SK-N-SH (cell line): Measurements from ENCODE around the gene TFF1. TPM values are rescaled to one million over a fixed set of nuclear protein-coding genes. Genes with fewer than 3 reads are reported as not detected.

Experiments
- CTCF ChIA-PET: fragments of 300-600, 350-600 bp; formaldehyde crosslinking; extraction: SDS; loops from one replicate; lab custom pipeline; 2021; lab: Yijun Ruan, JAX
- POLR2A ChIA-PET: fragments of 350-600 bp; sonication (Branson Sonifier 250); formaldehyde crosslinking; extraction: SDS; loops from one replicate; lab custom pipeline; 2020; ENCODE audit warnings: antibody characterized with exemption, inconsistent platforms; lab: Yijun Ruan, JAX
- DNase-seq: peaks from one replicate; pipeline ENCODE4 v3.0.0; 2012
- H2AFZ ChIP-seq: fragments of 200-600 bp; sonication (generic); 2 replicates; pipeline ENCODE4 v1.8.1; 2016; ENCODE audit warnings: antibody characterized with exemption, mild to moderate bottlenecking, low read depth
- H3F3A ChIP-seq: fragments of 200-600 bp; sonication (generic); replicated peaks from 2 replicates; pipeline ENCODE3; 2016; ENCODE audit warnings: antibody characterized with exemption, mild to moderate bottlenecking; ENCODE audit not compliant: insufficient read depth
- H3K27ac ChIP-seq, 2 experiments: fragments of 200-500 bp in 1 of 2; fragments of 200-600 bp in 1 of 2; sonication (Bioruptor generic) in 1 of 2; sonication (generic), shearing (Covaris generic) in 1 of 2; 2 replicates each; pipeline versions ENCODE4 v1.5.1 to v1.6.1; 2014 to 2016; ENCODE audit warnings: low read depth in 2 of 2, inconsistent platforms in 1 of 2, low read length in 1 of 2, mild to moderate bottlenecking in 1 of 2, mixed read lengths in 1 of 2
- H3K27me3 ChIP-seq: fragments of 200-600 bp; sonication (generic), shearing (Covaris generic); 2 replicates; pipeline ENCODE4 v1.6.1; 2016; ENCODE audit warnings: mixed run types; ENCODE audit not compliant: insufficient read depth
- H3K36me3 ChIP-seq, 2 experiments: fragments of 200-500 bp in 1 of 2; fragments of 200-600 bp in 1 of 2; sonication (Bioruptor generic) in 1 of 2; sonication (generic) in 1 of 2; replicated peaks in 1 of 2; 2 replicates each; pipeline versions ENCODE3 to v1.5.1; 2014 to 2016; ENCODE audit warnings: low read length in 1 of 2, mild to moderate bottlenecking in 1 of 2; ENCODE audit not compliant: insufficient read depth in 2 of 2, control insufficient read depth in 1 of 2
- H3K4me1 ChIP-seq, 2 experiments: fragments of 200-500 bp in 1 of 2; fragments of 200-600 bp in 1 of 2; sonication (Bioruptor generic) in 1 of 2; sonication (generic), shearing (Covaris generic) in 1 of 2; 2 replicates each; pipeline versions ENCODE4 v1.5.1 to v1.6.1; 2014 to 2016; ENCODE audit warnings: low read depth in 1 of 2, low read length in 1 of 2, mixed run types in 1 of 2; ENCODE audit not compliant: insufficient read depth in 2 of 2, control insufficient read depth in 1 of 2
- H3K4me2 ChIP-seq: fragments of 200-600 bp; sonication (generic), shearing (Covaris generic); 2 replicates; pipeline ENCODE4 v1.6.1; 2017; ENCODE audit warnings: mixed run types
- H3K4me3 ChIP-seq, 2 experiments: fragments of 200-500 bp in 1 of 2; fragments of 200-600 bp in 1 of 2; sonication (Bioruptor generic) in 1 of 2; sonication (generic), shearing (Covaris generic) in 1 of 2; 2 replicates each; pipeline versions ENCODE4 v1.5.1 to v1.8.1; 2014 to 2016; ENCODE audit warnings: low read depth in 2 of 2, inconsistent platforms in 1 of 2, low read length in 1 of 2, mild to moderate bottlenecking in 1 of 2, mixed read lengths in 1 of 2, moderate library complexity in 1 of 2
- H3K79me2 ChIP-seq: fragments of 200-600 bp; sonication (generic); 2 replicates; pipeline ENCODE4 v1.8.1; 2017; ENCODE audit warnings: mild to moderate bottlenecking; ENCODE audit not compliant: insufficient read depth
- H3K9ac ChIP-seq: fragments of 200-600 bp; sonication (generic); 2 replicates; pipeline ENCODE4 v1.6.1; 2017; ENCODE audit warnings: mixed run types
- H3K9me2 ChIP-seq: fragments of 200-600 bp; sonication (generic); 2 replicates; pipeline ENCODE4 v1.6.1; 2017; ENCODE audit warnings: mixed run types
- H3K9me3 ChIP-seq: fragments of 200-600 bp; sonication (generic); 2 replicates; pipeline ENCODE4 v1.6.1; 2017; ENCODE audit warnings: mixed run types, mild to moderate bottlenecking, moderate library complexity
- H4K20me1 ChIP-seq: fragments of 200-600 bp; sonication (generic); 2 replicates; pipeline ENCODE4 v1.6.1; 2017; ENCODE audit warnings: mild to moderate bottlenecking, mixed run types; ENCODE audit not compliant: insufficient read depth
- ELF1 ChIP-seq: IDR thresholded peaks from 2 replicates; pipeline ENCODE4 v1.4.0; 2012
- EZH2phosphoT487 ChIP-seq: fragments of 200-600 bp; sonication (generic); IDR thresholded peaks from 2 replicates; pipeline ENCODE4 v1.6.1; 2017; ENCODE audit warnings: low read depth, mixed run types, mild to moderate bottlenecking, antibody characterized with exemption, moderate library complexity, borderline replicate concordance
- FOXM1 ChIP-seq: IDR thresholded peaks from 2 replicates; pipeline ENCODE4 v1.4.0; 2012; ENCODE audit warnings: low read depth, mild to moderate bottlenecking
- GATA2 ChIP-seq: sonication (generic); formaldehyde crosslinking; IDR thresholded peaks from 2 replicates; pipeline ENCODE4 v1.5.0; 2020; ENCODE audit warnings: mild to moderate bottlenecking, missing genetic modification reagents
- MEF2A ChIP-seq: IDR thresholded peaks from 2 replicates; pipeline ENCODE4 v1.4.0; 2012; ENCODE audit warnings: low read depth, borderline replicate concordance
- MXI1 ChIP-seq: IDR thresholded peaks from 2 replicates; pipeline ENCODE4 v1.6.1; 2012; ENCODE audit warnings: mild to moderate bottlenecking, low read depth, low read length, improper control_type of control experiment
- NRF1 ChIP-seq: IDR thresholded peaks from 2 replicates; pipeline ENCODE4 v1.6.1; 2012; ENCODE audit warnings: low read depth, mild to moderate bottlenecking, low read length
- RCOR1 ChIP-seq: fragments of 150-350 bp; IDR thresholded peaks from 2 replicates; pipeline ENCODE4 v1.6.1; 2017; ENCODE audit warnings: antibody characterized with exemption, low read length
- REST ChIP-seq: IDR thresholded peaks from 2 replicates; pipeline ENCODE4 v1.6.1; 2012; ENCODE audit warnings: mild to moderate bottlenecking, low read depth, low read length, moderate library complexity
- RFX5 ChIP-seq: IDR thresholded peaks from 2 replicates; pipeline ENCODE4 v1.6.1; 2012; ENCODE audit warnings: mild to moderate bottlenecking, improper control_type of control experiment, low read length
- SIN3A ChIP-seq: IDR thresholded peaks from 2 replicates; pipeline ENCODE4 v1.6.1; 2012; ENCODE audit warnings: low read depth, mild to moderate bottlenecking, low read length, moderate library complexity, borderline replicate concordance
- SMC3 ChIP-seq: IDR thresholded peaks from 2 replicates; pipeline ENCODE4 v1.6.1; 2012; ENCODE audit warnings: low read depth, low read length, improper control_type of control experiment
- TAF1 ChIP-seq: IDR thresholded peaks from 2 replicates; pipeline ENCODE4 v1.6.1; 2012; ENCODE audit warnings: low read depth, mild to moderate bottlenecking, low read length, moderate library complexity, borderline replicate concordance
- TCF12 ChIP-seq: IDR thresholded peaks from 2 replicates; pipeline ENCODE4 v1.4.0; 2012
- USF2 ChIP-seq: fragments of 150-350 bp; IDR thresholded peaks from 2 replicates; pipeline ENCODE4 v1.6.1; 2017; ENCODE audit warnings: antibody characterized with exemption, low read length, low read depth, borderline replicate concordance
- ZBTB33 ChIP-seq: IDR thresholded peaks from 2 replicates; pipeline ENCODE4 v1.4.0; 2012; ENCODE audit warnings: low read depth, borderline replicate concordance
- WGBS: methylation state at CpG from one replicate; pipeline ENCODE4 v1.1.6; 2017; ENCODE audit warnings: low lambda C conversion rate; 5-methylcytosine and 5-hydroxymethylcytosine counted together
- polyA plus RNA-seq, 3 experiments: library from polyadenylated mRNA; depleted of rRNA; stranded (reverse); fragments of >200 nt; gene quantifications; 2 replicates each; pipeline ENCODE4 v1.2.3, GENCODE V29; 2012

Gene TFF1
- polyA plus RNA-seq, 1 of the 3 experiments (the other 2 are of a cell fraction), result not detected

GRCh38 chr21:42315296-42315891, 50.9 kb downstream of the TFF1 start, which contains the start of gene TFF3:
TFF3 (minus strand) TSS chr21:42315409; CDS start chr21:42315374, 35 bp downstream.
- TF ChIP-seq EZH2phosphoT487 (no peak), TCF12 (no peak), FOXM1 (no peak), GATA2 (CRISPR knock-in tag) (no peak), MXI1 (no peak), NRF1 (no peak), REST (no peak), SIN3A (no peak), TAF1 (no peak), RCOR1 (no peak), USF2 (no peak), RFX5 (no peak), MEF2A (no peak), ELF1 (no peak), ZBTB33 (no peak), SMC3 (no peak)
- no peaks in the 10 kb centered on the region for H3K27me3 ChIP-seq
- no peaks in the 10 kb centered on the region for H3K36me3 ChIP-seq
- H3K4me2 ChIP-seq, result no peak within 1 kb of the TSS
- no peaks in the 10 kb centered on the region for H3K9me2 ChIP-seq
- no peak within 1 kb of the TSS for H2AFZ ChIP-seq
- H3F3A ChIP-seq, result no peaks in the 10 kb centered on the region
- WGBS, result 66% methylated on average over 10 of the region's 15 CpGs
- H3K79me2 ChIP-seq, result no peaks in the 10 kb centered on the region
- H3K4me1 ChIP-seq, result no peaks in the 10 kb centered on the region; a peak in 1 of 4 replicates
- no peak for DNase-seq
- CTCF ChIA-PET, result no interaction called here
- no peaks in the 10 kb centered on the region for H3K9me3 ChIP-seq
- H4K20me1 ChIP-seq, result no peaks in the 10 kb centered on the region
- no peak within 1 kb of the TSS for H3K9ac ChIP-seq
- POLR2A ChIA-PET, result no interaction called here
- H3K27ac ChIP-seq, result no peak within 1 kb of the TSS
- no peak within 1 kb of the TSS for H3K4me3 ChIP-seq
